GM23338 (cell line): Measurements from ENCODE around the gene TPRX1. TPM values are rescaled to one million over a fixed set of nuclear protein-coding genes. Genes with fewer than 3 reads are reported as not detected.

Experiments
- ATAC-seq: fragments of 200-7000 bp; cut with Tn5 transposase; 3 replicates; pipeline ENCODE4 v1.9.1; 2020
- DNase-seq: peaks from one replicate; pipeline ENCODE4 v3.0.0-alpha.2; 2015; ENCODE audit warnings: low spot score
- H2AFZ ChIP-seq: fragments of 200-600 bp; sonication (generic); 2 replicates; pipeline ENCODE4 v1.8.0; 2016; ENCODE audit warnings: antibody characterized with exemption, mild to moderate bottlenecking, moderate library complexity
- H3F3A ChIP-seq: fragments of 200-600 bp; sonication (generic); replicated peaks from 2 replicates; pipeline ENCODE4 v1.8.0; 2017; ENCODE audit warnings: antibody characterized with exemption, mixed run types, low read depth
- H3K27ac ChIP-seq: fragments of 200-600 bp; sonication (generic); 2 replicates; pipeline ENCODE4 v1.6.1; 2016; ENCODE audit warnings: low read depth
- H3K27me3 ChIP-seq: fragments of 200-600 bp; sonication (generic); 2 replicates; pipeline ENCODE4 v1.8.0; 2016; ENCODE audit warnings: mild to moderate bottlenecking, mixed run types, moderate library complexity; ENCODE audit not compliant: insufficient read depth
- H3K36me3 ChIP-seq: fragments of 200-600 bp; sonication (generic); 2 replicates; pipeline ENCODE4 v1.8.0; 2016; ENCODE audit warnings: mild to moderate bottlenecking; ENCODE audit not compliant: insufficient read depth
- H3K4me1 ChIP-seq: fragments of 200-600 bp; sonication (generic); 2 replicates; pipeline ENCODE4 v1.8.0; 2016; ENCODE audit warnings: mild to moderate bottlenecking, moderate library complexity; ENCODE audit not compliant: insufficient read depth
- H3K4me2 ChIP-seq: fragments of 200-600 bp; sonication (generic); 2 replicates; pipeline ENCODE4 v1.7.1; 2017; ENCODE audit warnings: mixed run types
- H3K4me3 ChIP-seq: fragments of 200-600 bp; sonication (generic); 2 replicates; pipeline ENCODE4 v1.6.1; 2016; ENCODE audit warnings: mixed run types
- H3K79me2 ChIP-seq: fragments of 200-600 bp; sonication (generic); replicated peaks from 2 replicates; pipeline ENCODE4 v1.8.0; 2017; ENCODE audit warnings: mild to moderate bottlenecking; ENCODE audit not compliant: insufficient read depth
- H3K9me2 ChIP-seq: fragments of 200-600 bp; sonication (generic); 2 replicates; pipeline ENCODE4 v1.8.0; 2017; ENCODE audit not compliant: insufficient read depth
- H4K20me1 ChIP-seq: fragments of 200-600 bp; sonication (generic); replicated peaks from 2 replicates; pipeline ENCODE4 v1.8.0; 2017; ENCODE audit warnings: mild to moderate bottlenecking; ENCODE audit not compliant: insufficient read depth
- H3K27ac Mint-ChIP-seq: 2 replicates; pipeline ENCODE4 v1.8.0; 2020; ENCODE audit warnings: inconsistent platforms, mild to moderate bottlenecking, moderate library complexity, mixed read lengths
- H3K27me3 Mint-ChIP-seq: 3 replicates; pipeline ENCODE4 v1.8.0; 2022; ENCODE audit warnings: low read depth, mild to moderate bottlenecking, moderate library complexity, mixed read lengths, inconsistent platforms; ENCODE audit not compliant: insufficient read depth, poor library complexity
- H3K36me3 Mint-ChIP-seq: 3 replicates; pipeline ENCODE4 v1.8.0; 2021; ENCODE audit warnings: low read depth, mild to moderate bottlenecking, inconsistent platforms, moderate library complexity, mixed read lengths
- H3K4me1 Mint-ChIP-seq: 3 replicates; pipeline ENCODE4 v1.8.0; 2020; ENCODE audit warnings: mild to moderate bottlenecking, inconsistent platforms, mixed read lengths
- H3K4me3 Mint-ChIP-seq: 3 replicates; pipeline ENCODE4 v1.8.0; 2021; ENCODE audit warnings: moderate library complexity, mild to moderate bottlenecking, inconsistent platforms, mixed read lengths
- H3K9me3 Mint-ChIP-seq: 3 replicates; pipeline ENCODE4 v1.8.0; 2020; ENCODE audit warnings: moderate library complexity, mild to moderate bottlenecking, inconsistent platforms, mixed read lengths
- EZH2 ChIP-seq: fragments of 200-600 bp; sonication (generic); IDR thresholded peaks from one replicate; pipeline ENCODE4 v1.8.0; 2017; ENCODE audit warnings: antibody characterized with exemption, mild to moderate bottlenecking, low read depth; ENCODE audit not compliant: unreplicated experiment
- EZH2phosphoT487 ChIP-seq: fragments of 200-600 bp; sonication (generic); IDR thresholded peaks from one replicate; pipeline ENCODE4 v1.8.1; 2018; ENCODE audit warnings: antibody characterized with exemption; ENCODE audit not compliant: unreplicated experiment
- POLR2AphosphoS5 ChIP-seq: IDR thresholded peaks from 2 replicates; pipeline ENCODE4 v1.6.1; 2016; ENCODE audit warnings: antibody characterized with exemption, low read depth
- ZNF114 ChIP-seq: fragments of 250-450 bp; sonication (Bioruptor Pico); IDR thresholded peaks from 2 replicates; pipeline ENCODE4 v1.5.0; 2020; ENCODE audit warnings: mild to moderate bottlenecking, moderate library complexity
- ZNF462 ChIP-seq: fragments of 250-450 bp; sonication (Bioruptor Pico); IDR thresholded peaks from 2 replicates; pipeline ENCODE4 v1.5.0; 2020; ENCODE audit warnings: mild to moderate bottlenecking, moderate library complexity
- polyA plus RNA-seq: library from polyadenylated mRNA; unstranded; fragments of >200 nt; fragmentation: Nextera tagmentation; extraction: Ambion mirVana; gene quantifications from 2 replicates; pipeline ENCODE4 v1.2.1, GENCODE V29; 2016
- total RNA-seq: library from RNA; depleted of rRNA; stranded (reverse); fragments of >200 nt; shearing (Covaris generic); gene quantifications from 2 replicates; pipeline ENCODE4 v1.2.3, GENCODE V29; 2014

TPRX1 gene
- total and polyA plus RNA-seq, 2 experiments from 2014 or later: 0.28 TPM; not detected in 1

GRCh38 chr19:47779524-47780214, 24.7 kb downstream of the TPRX1 start:
- Mint-ChIP-seq H3K36me3 (peaks cover 53% of the 10 kb centered on the region), H3K4me1 (peaks cover 15% of the 10 kb centered on the region), H3K4me3 (peak overlapping the region; percentile 90), H3K27ac (peak overlapping the region; percentile 84; the same call in 1 of the 2 replicates), H3K27me3 (peaks cover 25% of the 10 kb centered on the region), H3K9me3 (no peaks in the 10 kb centered on the region)
- H3K4me3 ChIP-seq: peak overlapping the region; percentile 98
- H3K9me2 ChIP-seq: no peaks in the 10 kb centered on the region
- peaks cover 33% of the 10 kb centered on the region for H3K79me2 ChIP-seq
- H3K4me2 ChIP-seq: peak overlapping the region; percentile 97
- H3K36me3 ChIP-seq: peaks cover 16% of the 10 kb centered on the region; the same call in 1 of the 2 replicates
- TF ChIP-seq ZNF114: no peak
- no peak for TF ChIP-seq ZNF462 (CRISPR knock-in tag)
- no peak for TF ChIP-seq POLR2AphosphoS5
- H3K4me1 ChIP-seq: peaks cover 7% of the 10 kb centered on the region; the same call in 1 of the 2 replicates
- peaks cover 14% of the 10 kb centered on the region for H4K20me1 ChIP-seq
- 0 out of 2 replicates have a peak overlapping the region, but pooled peaks have one; percentile 19 for H3K27ac ChIP-seq
- H3K27me3 ChIP-seq: no peaks in the 10 kb centered on the region
- H3F3A ChIP-seq: peaks cover 27% of the 10 kb centered on the region; the same call in 1 of the 2 replicates
- DNase-seq (no peak), ATAC-seq (no peak)
- no peak overlapping the region for H2AFZ ChIP-seq

- Histone ChIP-seq H3K36me3 (peaks cover 16% of the 10 kb centered on the region; the same call in 1 of the 2 replicates), H3F3A (peaks cover 23% of the 10 kb centered on the region; the same call in 1 of the 2 replicates), H3K27ac (peak overlapping the region; percentile 98), H3K9me2 (no peaks in the 10 kb centered on the region), H3K4me1 (peaks cover 7% of the 10 kb centered on the region; the same call in 1 of the 2 replicates), H3K79me2 (peaks cover 33% of the 10 kb centered on the region), H3K27me3 (no peaks in the 10 kb centered on the region), H2AFZ (no peak overlapping the region), H4K20me1 (peaks cover 14% of the 10 kb centered on the region), H3K4me2 (peak overlapping the region; percentile 97), H3K4me3 (peak overlapping the region; percentile 98)
- Mint-ChIP-seq H3K4me3 (peak overlapping the region; percentile 90), H3K9me3 (no peaks in the 10 kb centered on the region), H3K27ac (peak overlapping the region; percentile 84), H3K4me1 (peaks cover 17% of the 10 kb centered on the region), H3K36me3 (peaks cover 46% of the 10 kb centered on the region), H3K27me3 (peaks cover 25% of the 10 kb centered on the region)
- ATAC-seq: peak; percentile 12
- no peak for DNase-seq
- TF ChIP-seq EZH2 (no peak), EZH2phosphoT487 (no peak), ZNF462 (CRISPR knock-in tag) (no peak)
Observed at GRCh38 chr19:47778954-47779351, 25.4 kb downstream of the TPRX1 start.
